ENCODE results near the gene ISLR.

Gene ISLR

GRCh38 chr15:74128785-74129585 lies 44.5 kb upstream of the ISLR start:
- no peak overlapping the region for H3K4me3 ChIP-seq (ENCODE audit: low read depth, low read length)
- no peak for TF ChIP-seq MAX (IDR thresholded peaks at IDR 0.05; ENCODE audit: low read depth, low read length)
- TF ChIP-seq MYC (IDR thresholded peaks at IDR 0.05; ENCODE audit: low read depth, low read length), result no peak
- TF ChIP-seq POLR2A (IDR thresholded peaks at IDR 0.05; ENCODE audit: extremely low read depth, insufficient read length), result no peak
- no peak for TF ChIP-seq CTCF (IDR thresholded peaks at IDR 0.05; ENCODE audit: low read depth, low read length)
- no peak for DNase-seq (ENCODE audit: low read depth)

GRCh38 chr15:74129586-74130154 lies 43.8 kb upstream of the ISLR start:
- TF ChIP-seq CTCF (IDR thresholded peaks at IDR 0.05; ENCODE audit: low read depth, low read length) (no peak), MYC (IDR thresholded peaks at IDR 0.05; ENCODE audit: low read depth, low read length) (no peak), POLR2A (IDR thresholded peaks at IDR 0.05; ENCODE audit: extremely low read depth, insufficient read length) (no peak), MAX (IDR thresholded peaks at IDR 0.05; ENCODE audit: low read depth, low read length) (no peak)
- no peak overlapping the region for H3K4me3 ChIP-seq (ENCODE audit: low read depth, low read length)
- no peak for DNase-seq (ENCODE audit: low read depth)

GRCh38 chr15:74130155-74130848 lies 43.2 kb upstream of the ISLR start, which contains the start of gene ISLR2:
TSS of gene ISLR2 (plus strand) at chr15:74130586. CDS start at chr15:74132755, 2,169 bp downstream.
- DNase-seq (ENCODE audit: low read depth), result no peak
- no peak within 1 kb of the TSS for H3K4me3 ChIP-seq (ENCODE audit: low read depth, low read length)
- TF ChIP-seq MYC (IDR thresholded peaks at IDR 0.05; ENCODE audit: low read depth, low read length) (no peak), POLR2A (IDR thresholded peaks at IDR 0.05; ENCODE audit: extremely low read depth, insufficient read length) (no peak), CTCF (IDR thresholded peaks at IDR 0.05; ENCODE audit: low read depth, low read length) (no peak), MAX (IDR thresholded peaks at IDR 0.05; ENCODE audit: low read depth, low read length) (no peak)

GRCh38 chr15:74130849-74131627 lies 42.5 kb upstream of the ISLR start:
- TF ChIP-seq MAX (IDR thresholded peaks at IDR 0.05; ENCODE audit: low read depth, low read length) (no peak), CTCF (IDR thresholded peaks at IDR 0.05; ENCODE audit: low read depth, low read length) (no peak), MYC (IDR thresholded peaks at IDR 0.05; ENCODE audit: low read depth, low read length) (no peak), POLR2A (IDR thresholded peaks at IDR 0.05; ENCODE audit: extremely low read depth, insufficient read length) (no peak)
- no peak for DNase-seq (ENCODE audit: low read depth)
- H3K4me3 ChIP-seq (ENCODE audit: low read depth, low read length), result no peak overlapping the region

GRCh38 chr15:74131628-74132413 lies 41.7 kb upstream of the ISLR start:
- H3K4me3 ChIP-seq (ENCODE audit: low read depth, low read length), result no peak overlapping the region
- TF ChIP-seq CTCF (IDR thresholded peaks at IDR 0.05; ENCODE audit: low read depth, low read length), result no peak
- DNase-seq (ENCODE audit: low read depth), result no peak

All from NB4 (cell line).